HT-29 (cell line): ENCODE measurements around the gene RIMS1. TPM values are rescaled to one million over a fixed set of nuclear protein-coding genes. Genes with fewer than 3 reads are reported as not detected.

Source experiments
- DNase-seq: peaks from one replicate; pipeline ENCODE4 v3.0.0-alpha.2; 2015; ENCODE audit warnings: low spot score
- total RNA-seq: library from RNA; depleted of rRNA; stranded (reverse); fragments of >200 nt; shearing (Covaris generic); gene quantifications from 2 replicates; pipeline ENCODE4 v1.2.3, GENCODE V29; 2014

RIMS1 gene
- total RNA-seq, 1 experiment from 2014 or later, result not detected

GRCh38 chr6:72084992-72085569 is 198.7 kb downstream of the RIMS1 start:
- DNase-seq, result peak; percentile 18

- no peak for DNase-seq
Measured at GRCh38 chr6:72094506-72094905, 208.2 kb downstream of the RIMS1 start.

- no peak for DNase-seq
Measured at GRCh38 chr6:72102561-72102960, 216.2 kb downstream of the RIMS1 start.

GRCh38 chr6:72111611-72112010 is 225.3 kb downstream of the RIMS1 start:
- no peak for DNase-seq

- no peak for DNase-seq
Measured at GRCh38 chr6:72130327-72130726, 244.0 kb downstream of the RIMS1 start.

GRCh38 chr6:72132427-72132826 is 246.1 kb downstream of the RIMS1 start:
- no peak for DNase-seq

- no peak for DNase-seq
Measured at GRCh38 chr6:72132851-72133250, 246.5 kb downstream of the RIMS1 start.

- no peak for DNase-seq
Measured at GRCh38 chr6:72133324-72133723, 247.0 kb downstream of the RIMS1 start.

GRCh38 chr6:72140795-72141194 is 254.4 kb downstream of the RIMS1 start:
- peak; percentile 3 for DNase-seq

- no peak for DNase-seq
Measured at GRCh38 chr6:72149715-72150114, 263.4 kb downstream of the RIMS1 start.

- DNase-seq, result no peak
Measured at GRCh38 chr6:72151742-72152141, 265.4 kb downstream of the RIMS1 start.

- DNase-seq, result no peak
Measured at GRCh38 chr6:72175916-72176315, 289.6 kb downstream of the RIMS1 start.

GRCh38 chr6:72182337-72183246 is 296.2 kb downstream of the RIMS1 start:
- DNase-seq, result no peak

- no peak for DNase-seq
Measured at GRCh38 chr6:72203983-72204382, 317.6 kb downstream of the RIMS1 start.

GRCh38 chr6:72205500-72205899 is 319.1 kb downstream of the RIMS1 start:
- no peak for DNase-seq

GRCh38 chr6:72206606-72207005 is 320.3 kb downstream of the RIMS1 start:
- no peak for DNase-seq

- no peak for DNase-seq
Measured at GRCh38 chr6:72212686-72213085, 326.3 kb downstream of the RIMS1 start.

GRCh38 chr6:72213654-72214053 is 327.3 kb downstream of the RIMS1 start:
- DNase-seq, result no peak

GRCh38 chr6:72216222-72217068 is 330.1 kb downstream of the RIMS1 start:
- DNase-seq, result peak; percentile 14

- no peak for DNase-seq
Measured at GRCh38 chr6:72217626-72218025, 331.3 kb downstream of the RIMS1 start.

GRCh38 chr6:72218125-72218524 is 331.8 kb downstream of the RIMS1 start:
- DNase-seq, result peak; percentile 26

GRCh38 chr6:72219536-72219935 is 333.2 kb downstream of the RIMS1 start:
- DNase-seq, result no peak
